Measurements from ENCODE around the gene VRTN. TPM values are rescaled to one million over a fixed set of nuclear protein-coding genes. Genes with fewer than 3 reads are reported as not detected.

VRTN gene
- total and polyA plus RNA-seq, 9 donors = 0.08 TPM; not detected in 8

DNA sequence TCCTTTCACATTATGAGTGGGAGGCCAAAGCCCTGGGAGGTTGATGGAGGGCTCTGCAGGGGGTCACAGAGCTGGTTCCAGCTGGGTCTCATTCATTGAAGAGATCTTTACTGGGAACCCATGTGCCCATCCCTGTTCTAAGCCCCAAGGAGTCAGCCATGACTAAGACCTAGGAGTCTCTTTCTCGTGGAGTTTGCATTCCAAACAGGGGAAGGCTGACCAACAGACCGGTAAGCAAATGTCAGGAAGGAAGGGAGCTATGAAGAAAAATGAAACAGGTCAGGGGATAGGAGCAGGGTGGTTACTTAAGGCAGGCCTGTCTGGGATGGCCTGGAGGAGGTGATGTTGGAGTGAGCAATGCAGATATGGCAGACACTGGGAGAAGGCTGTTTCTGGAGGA is 46.3 kb downstream of the VRTN start:
- Histone ChIP-seq H3K4me1 (ENCODE audit: control insufficient read depth, insufficient read depth, low read length) (no peaks in the 10 kb centered on the region), H3K27me3 (ENCODE audit: control insufficient read depth, insufficient read depth, low read length) (peaks cover 16% of the 10 kb centered on the region), H3K36me3 (ENCODE audit: control insufficient read depth, insufficient read depth, low read length) (no peaks in the 10 kb centered on the region), H3K9me3 (replicated peaks; ENCODE audit: control insufficient read depth, low read depth, low read length) (no peaks in the 10 kb centered on the region), H3K27ac (ENCODE audit: low read length) (no peak overlapping the region), H3K4me3 (ENCODE audit: low read length) (no peak overlapping the region)
- 45% methylated on average over 2 of the region's 2 CpGs for WGBS (ENCODE audit: insufficient coverage)
- DNase-seq = no peak

DNA sequence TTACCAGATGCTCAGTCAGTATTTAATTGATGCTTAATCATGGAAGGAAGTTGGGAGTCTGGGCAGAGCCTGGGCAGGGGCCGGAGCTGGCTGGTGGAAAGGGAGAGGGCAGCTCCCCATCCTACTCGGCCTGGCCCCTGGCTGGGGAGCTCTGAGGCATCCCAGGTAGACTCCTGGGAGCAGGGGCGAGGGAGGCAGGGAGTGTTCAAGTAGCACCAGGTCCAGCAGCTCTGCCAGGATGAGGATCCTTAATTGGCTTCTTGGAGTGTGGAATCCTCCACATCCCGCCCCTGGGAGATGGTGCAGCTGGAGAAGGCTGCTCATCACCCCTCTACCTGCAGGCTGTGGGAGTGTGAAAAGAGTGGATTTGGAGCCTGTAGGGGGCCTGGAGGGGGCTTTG is 46.8 kb downstream of the VRTN start:
- no peaks in the 10 kb centered on the region for H3K4me1 ChIP-seq (ENCODE audit: control insufficient read depth, insufficient read depth, low read length)
- H3K27ac ChIP-seq (ENCODE audit: low read length) = no peak overlapping the region
- no peaks in the 10 kb centered on the region for H3K36me3 ChIP-seq (ENCODE audit: control insufficient read depth, insufficient read depth, low read length)
- H3K9me3 ChIP-seq (replicated peaks; ENCODE audit: control insufficient read depth, low read depth, low read length) = no peaks in the 10 kb centered on the region
- H3K4me3 ChIP-seq (ENCODE audit: low read length) = no peak overlapping the region
- H3K27me3 ChIP-seq (ENCODE audit: control insufficient read depth, insufficient read depth, low read length) = peaks cover 19% of the 10 kb centered on the region
- WGBS (ENCODE audit: insufficient coverage) = 50% methylated on average over 2 of the region's 4 CpGs
- no peak for DNase-seq

DNA sequence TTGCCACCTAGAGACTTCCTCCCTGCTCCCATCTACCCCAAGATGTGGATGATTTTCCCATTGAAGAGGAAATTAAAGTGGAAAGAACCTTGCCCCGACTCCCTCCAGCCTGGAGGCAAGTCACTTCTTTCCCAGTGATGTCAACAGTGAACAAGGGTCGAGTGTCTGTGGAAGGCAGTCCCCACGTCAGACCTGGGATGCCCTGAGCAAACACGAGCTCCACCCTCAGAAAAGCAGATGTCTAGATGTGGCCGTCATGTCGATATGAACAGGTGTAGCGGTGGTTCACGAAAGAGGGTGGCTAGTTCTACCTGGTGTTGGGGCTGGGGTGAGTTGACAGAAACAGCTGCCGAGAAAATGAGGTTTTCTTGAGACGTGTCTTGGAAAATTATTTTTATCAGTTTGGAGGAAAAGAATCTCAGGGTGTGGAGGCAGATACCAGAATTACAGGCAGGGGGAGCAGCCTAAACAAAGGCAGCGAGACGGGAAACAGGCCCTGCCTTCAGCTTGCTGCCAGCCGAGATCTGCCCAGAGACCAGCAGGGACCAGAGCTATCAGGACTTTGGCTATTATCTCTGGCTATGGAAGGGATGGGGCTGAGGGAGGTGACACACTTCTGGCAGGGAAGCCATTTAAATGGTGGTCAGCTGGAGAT is 51.9 kb downstream of the VRTN start:
- DNase-seq = no peak

DNA sequence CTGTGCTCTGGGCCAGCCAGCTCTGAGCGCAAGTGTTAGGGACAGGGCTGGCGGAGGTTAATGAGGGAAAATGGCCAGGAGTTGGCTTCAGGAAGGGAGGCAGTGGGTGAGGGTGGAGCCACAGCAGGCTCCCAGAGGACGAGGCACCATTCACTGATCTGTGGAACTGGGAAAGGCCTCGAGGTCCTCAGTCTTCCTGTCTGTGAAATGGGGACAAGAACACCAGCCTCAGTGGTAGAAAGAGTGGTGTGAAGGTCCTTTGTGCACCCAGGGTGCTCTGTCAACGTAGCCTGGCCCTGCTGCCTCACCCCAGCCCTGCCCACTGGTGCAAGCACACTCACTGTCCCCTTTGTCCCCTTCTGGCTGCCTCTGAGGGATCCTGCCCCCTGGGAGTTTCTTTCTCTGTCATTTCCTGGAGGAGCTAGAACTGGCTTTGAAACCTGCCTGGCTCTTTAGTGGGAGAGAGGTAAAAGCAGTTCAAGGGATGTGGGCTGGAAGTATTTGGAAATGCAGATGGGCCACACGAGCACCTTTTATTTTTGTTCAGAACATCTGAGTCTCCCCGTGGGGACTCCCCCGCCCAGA is 52.7 kb downstream of the VRTN start:
- DNase-seq = no peak
- Histone ChIP-seq H3K4me3 (ENCODE audit: low read length) (no peak overlapping the region), H3K27ac (ENCODE audit: low read length) (peak overlapping the region; percentile 1), H3K9me3 (replicated peaks; ENCODE audit: control insufficient read depth, low read depth, low read length) (no peaks in the 10 kb centered on the region), H3K4me1 (ENCODE audit: control insufficient read depth, insufficient read depth, low read length) (peaks cover 22% of the 10 kb centered on the region), H3K27me3 (ENCODE audit: control insufficient read depth, insufficient read depth, low read length) (peaks cover 19% of the 10 kb centered on the region), H3K36me3 (ENCODE audit: control insufficient read depth, insufficient read depth, low read length) (no peaks in the 10 kb centered on the region)
- WGBS (ENCODE audit: insufficient coverage) = 66% methylated on average over 4 of the region's 8 CpGs

More for the DNA sequence above, 51.9 kb downstream of the VRTN start:
- no peaks in the 10 kb centered on the region for H3K36me3 ChIP-seq (ENCODE audit: control insufficient read depth, insufficient read depth, low read length)
- no peaks in the 10 kb centered on the region for H3K9me3 ChIP-seq (replicated peaks; ENCODE audit: control insufficient read depth, low read depth, low read length)
- H3K27ac ChIP-seq (ENCODE audit: low read length) = no peak overlapping the region
- peaks cover 22% of the 10 kb centered on the region for H3K4me1 ChIP-seq (ENCODE audit: control insufficient read depth, insufficient read depth, low read length)
- WGBS (ENCODE audit: insufficient coverage) = 41% methylated on average over 12 of the region's 13 CpGs
- peaks cover 22% of the 10 kb centered on the region for H3K27me3 ChIP-seq (ENCODE audit: control insufficient read depth, insufficient read depth, low read length)
- H3K4me3 ChIP-seq (ENCODE audit: low read length) = no peak overlapping the region

DNA sequence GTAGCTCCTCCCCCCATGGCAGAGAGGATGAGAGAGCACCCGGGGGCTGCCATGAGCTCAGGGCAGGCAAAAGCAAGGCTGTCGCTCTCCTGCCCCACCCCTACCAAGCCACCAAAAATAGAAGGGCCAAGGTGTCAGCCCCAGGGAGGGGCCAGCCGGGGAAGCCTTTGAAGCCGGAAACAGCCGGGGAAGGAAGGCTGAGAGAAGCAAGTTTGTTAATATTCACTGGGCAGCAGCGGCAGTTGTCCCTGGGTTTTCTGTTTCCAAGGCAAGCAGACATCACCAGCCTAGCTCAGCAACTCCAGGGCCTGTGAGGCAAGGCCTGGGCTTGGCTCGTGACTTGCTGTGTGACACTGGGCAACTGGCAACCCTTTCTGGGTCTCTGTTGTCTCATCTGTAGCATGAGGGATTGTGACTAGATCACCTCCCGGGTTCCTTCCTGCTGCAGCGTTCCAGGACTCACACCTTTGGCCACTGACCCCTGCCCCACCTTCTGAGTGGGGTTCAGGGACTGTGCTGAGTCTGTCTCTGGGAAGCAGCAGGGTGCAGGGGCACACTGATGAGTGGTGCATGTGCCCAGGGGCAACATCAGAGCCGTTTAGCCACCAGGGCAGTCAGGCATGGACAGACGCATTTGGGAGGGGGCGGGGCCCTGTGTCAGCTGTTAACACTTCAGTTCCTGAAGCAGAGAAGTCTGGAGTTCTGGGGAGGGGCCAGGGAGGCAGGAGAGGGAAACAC is 53.4 kb downstream of the VRTN start:
- H3K27me3 ChIP-seq (ENCODE audit: control insufficient read depth, insufficient read depth, low read length) = peaks cover 16% of the 10 kb centered on the region
- DNase-seq = peak; percentile 67
- H3K4me1 ChIP-seq (ENCODE audit: control insufficient read depth, insufficient read depth, low read length) = peaks cover 22% of the 10 kb centered on the region
- H3K27ac ChIP-seq (ENCODE audit: low read length) = peak overlapping the region; percentile 47
- H3K36me3 ChIP-seq (ENCODE audit: control insufficient read depth, insufficient read depth, low read length) = no peaks in the 10 kb centered on the region
- no peaks in the 10 kb centered on the region for H3K9me3 ChIP-seq (replicated peaks; ENCODE audit: control insufficient read depth, low read depth, low read length)
- no peak overlapping the region for H3K4me3 ChIP-seq (ENCODE audit: low read length)
- WGBS (ENCODE audit: insufficient coverage) = 0% methylated on average over 8 of the region's 12 CpGs

DNA sequence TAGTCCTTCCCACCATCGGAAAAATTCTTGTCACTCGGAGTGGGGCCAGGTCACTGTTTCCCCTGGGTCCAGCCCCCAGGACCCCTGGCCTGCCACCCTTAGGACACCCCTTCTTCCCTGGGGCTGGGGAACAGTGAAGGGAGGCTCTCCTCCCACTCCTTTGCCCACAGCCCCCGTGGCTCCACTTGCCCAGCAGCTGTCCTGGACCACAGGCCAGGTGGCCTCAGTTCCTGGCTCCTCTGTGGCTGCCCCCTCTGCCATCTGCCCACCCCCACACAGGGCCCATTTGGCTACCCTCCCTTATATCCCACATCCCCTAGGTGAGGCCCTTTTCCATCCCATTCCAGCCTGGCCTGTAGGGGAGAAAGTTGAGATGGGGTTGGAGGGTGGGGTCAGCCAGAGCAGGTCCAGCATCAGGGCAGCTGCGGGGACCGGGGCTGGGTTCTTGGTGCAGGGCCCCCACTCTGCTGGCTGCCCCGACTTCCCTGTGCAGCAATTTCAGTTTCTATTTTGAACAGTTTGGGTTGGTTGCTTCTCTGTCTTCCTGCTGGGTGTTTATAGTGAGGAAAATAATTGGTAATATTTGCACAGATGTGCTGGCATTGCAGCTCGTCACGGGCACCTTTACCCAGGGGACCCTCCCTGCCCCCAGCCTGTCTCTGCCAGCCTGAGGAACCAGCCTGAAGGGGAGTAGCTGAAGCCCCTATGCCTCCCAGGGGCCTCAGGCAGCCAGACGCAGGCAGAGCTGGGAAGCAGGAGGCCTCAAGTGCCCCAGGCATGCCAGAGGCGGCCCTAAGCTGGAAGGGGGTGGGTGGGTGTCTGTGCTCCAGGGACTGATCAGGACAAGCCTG is 54.4 kb downstream of the VRTN start:
- 47% methylated on average over 8 of the region's 10 CpGs for WGBS (ENCODE audit: insufficient coverage)
- Histone ChIP-seq H3K4me3 (ENCODE audit: low read length) (no peak overlapping the region), H3K36me3 (ENCODE audit: control insufficient read depth, insufficient read depth, low read length) (no peaks in the 10 kb centered on the region), H3K4me1 (ENCODE audit: control insufficient read depth, insufficient read depth, low read length) (peaks cover 22% of the 10 kb centered on the region), H3K27me3 (ENCODE audit: control insufficient read depth, insufficient read depth, low read length) (peaks cover 16% of the 10 kb centered on the region), H3K9me3 (replicated peaks; ENCODE audit: control insufficient read depth, low read depth, low read length) (no peaks in the 10 kb centered on the region), H3K27ac (ENCODE audit: low read length) (peak overlapping the region; percentile 35)
- no peak for DNase-seq

DNA sequence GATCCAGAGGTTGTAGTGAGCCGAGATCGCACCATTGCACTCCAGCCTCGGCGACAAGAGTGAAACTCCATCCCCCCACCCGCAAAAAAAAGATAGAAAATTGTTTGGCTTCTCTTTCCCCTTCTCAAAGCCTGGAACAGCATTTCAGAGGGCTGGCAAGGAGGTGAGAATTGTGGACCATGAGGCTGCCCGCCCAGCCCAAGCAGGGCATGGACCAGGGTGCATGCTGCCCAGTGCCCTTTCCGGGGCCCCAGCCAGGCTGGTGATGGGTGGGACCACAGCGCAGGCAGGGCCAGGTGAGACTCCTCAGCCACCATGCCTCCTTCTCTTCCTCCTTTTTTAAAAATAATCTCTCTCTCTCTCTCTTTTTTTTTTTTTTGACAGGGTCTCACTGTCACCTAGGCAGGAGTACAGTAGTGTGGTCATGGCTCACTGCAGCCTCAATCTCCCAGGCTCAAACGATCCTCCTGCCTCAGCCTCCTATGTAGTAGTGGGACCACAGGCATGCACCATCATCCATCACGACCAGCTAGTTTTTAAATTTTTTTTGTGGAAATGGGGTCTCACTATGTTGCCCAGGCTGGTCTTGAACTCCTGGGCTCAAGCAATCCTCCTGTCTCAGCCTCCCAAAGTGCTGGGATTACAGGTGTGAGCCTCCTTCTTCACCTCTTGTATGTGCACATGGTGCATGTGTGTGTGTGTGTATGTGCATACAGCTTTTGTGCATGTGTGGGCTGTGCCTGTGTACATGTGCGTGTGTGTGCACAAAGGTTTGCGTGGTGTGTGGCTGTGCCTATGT is 55.5 kb downstream of the VRTN start:
- Histone ChIP-seq H3K36me3 (ENCODE audit: control insufficient read depth, insufficient read depth, low read length) (no peaks in the 10 kb centered on the region), H3K4me1 (ENCODE audit: control insufficient read depth, insufficient read depth, low read length) (peaks cover 22% of the 10 kb centered on the region), H3K27ac (ENCODE audit: low read length) (no peak overlapping the region), H3K4me3 (ENCODE audit: low read length) (no peak overlapping the region), H3K27me3 (ENCODE audit: control insufficient read depth, insufficient read depth, low read length) (peaks cover 13% of the 10 kb centered on the region), H3K9me3 (replicated peaks; ENCODE audit: control insufficient read depth, low read depth, low read length) (no peaks in the 10 kb centered on the region)
- no peak for DNase-seq
- 85% methylated on average over 5 of the region's 12 CpGs for WGBS (ENCODE audit: insufficient coverage)

DNA sequence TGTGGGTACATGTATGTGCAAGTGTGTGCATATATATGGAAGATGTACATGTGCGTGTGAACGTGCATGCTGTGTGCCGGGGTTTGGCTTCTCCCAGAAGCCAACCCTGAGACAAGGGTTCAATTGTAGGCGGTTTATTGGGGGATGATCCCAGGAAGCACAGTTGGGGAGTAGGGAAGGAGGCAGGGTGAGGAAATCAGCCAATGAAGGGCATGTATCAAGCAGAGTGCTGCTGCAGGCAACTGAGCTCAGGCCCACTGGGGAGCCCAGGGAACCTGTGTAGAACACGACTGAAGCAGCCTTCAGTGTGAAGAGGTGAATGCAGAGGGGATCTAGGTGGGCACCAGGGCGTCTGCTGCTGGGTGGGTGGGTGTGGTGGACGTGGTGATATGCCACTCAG is 56.2 kb downstream of the VRTN start:
- Histone ChIP-seq H3K9me3 (replicated peaks; ENCODE audit: control insufficient read depth, low read depth, low read length) (no peaks in the 10 kb centered on the region), H3K4me3 (ENCODE audit: low read length) (no peak overlapping the region), H3K4me1 (ENCODE audit: control insufficient read depth, insufficient read depth, low read length) (peaks cover 22% of the 10 kb centered on the region), H3K27ac (ENCODE audit: low read length) (no peak overlapping the region), H3K27me3 (ENCODE audit: control insufficient read depth, insufficient read depth, low read length) (peaks cover 12% of the 10 kb centered on the region), H3K36me3 (ENCODE audit: control insufficient read depth, insufficient read depth, low read length) (no peaks in the 10 kb centered on the region)
- DNase-seq = no peak
- WGBS (ENCODE audit: insufficient coverage) = 53% methylated on average over 7 of the region's 7 CpGs

DNA sequence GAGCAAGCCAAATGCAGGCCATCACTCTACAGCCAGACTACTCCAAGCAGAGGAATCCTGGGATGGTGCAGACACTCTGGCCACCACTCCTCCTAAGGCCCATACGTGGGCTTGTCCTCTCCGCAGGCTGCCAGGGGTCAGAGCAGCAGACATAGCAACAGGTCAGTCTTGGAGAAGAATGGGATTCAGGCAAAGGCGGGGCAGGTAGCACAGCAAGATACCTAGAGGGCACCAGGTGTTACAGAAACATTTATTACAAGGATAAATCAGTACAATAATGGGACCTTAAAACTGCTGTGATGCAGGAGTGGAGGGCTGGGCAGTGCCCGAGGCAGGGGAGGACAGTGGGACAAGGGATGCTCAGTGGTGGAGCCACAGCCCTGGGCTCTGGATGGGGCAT is 57.4 kb downstream of the VRTN start:
- no peaks in the 10 kb centered on the region for H3K9me3 ChIP-seq (replicated peaks; ENCODE audit: control insufficient read depth, low read depth, low read length)
- H3K4me3 ChIP-seq (ENCODE audit: low read length) = no peak overlapping the region
- H3K36me3 ChIP-seq (ENCODE audit: control insufficient read depth, insufficient read depth, low read length) = no peaks in the 10 kb centered on the region
- peaks cover 22% of the 10 kb centered on the region for H3K4me1 ChIP-seq (ENCODE audit: control insufficient read depth, insufficient read depth, low read length)
- H3K27ac ChIP-seq (ENCODE audit: low read length) = no peak overlapping the region
- no peak for DNase-seq
- H3K27me3 ChIP-seq (ENCODE audit: control insufficient read depth, insufficient read depth, low read length) = peaks cover 5% of the 10 kb centered on the region
- 82% methylated on average over 1 of the region's 4 CpGs for WGBS (ENCODE audit: insufficient coverage)
